Neural progenitor cell (in vitro differentiated cells): ENCODE data around the gene PLAC1.

Experiments
- CTCF ChIP-seq: fragments of 200-600 bp; sonication (generic); IDR thresholded peaks from 2 replicates; pipeline ENCODE4 v1.5.1; 2017; ENCODE audit warnings: antibody characterized with exemption, mild to moderate bottlenecking
- EZH2phosphoT487 ChIP-seq: fragments of 200-600 bp; sonication (generic); IDR thresholded peaks from 2 replicates; pipeline ENCODE4 v1.6.1; 2017; ENCODE audit warnings: antibody characterized with exemption

GRCh38 chrX:134661295-134661694 lies 3.0 kb upstream of the PLAC1 start:
- TF ChIP-seq CTCF, result no peak
- TF ChIP-seq EZH2phosphoT487, result no peak
